ENCODE results near the gene SDC4.

Gene SDC4

DNA sequence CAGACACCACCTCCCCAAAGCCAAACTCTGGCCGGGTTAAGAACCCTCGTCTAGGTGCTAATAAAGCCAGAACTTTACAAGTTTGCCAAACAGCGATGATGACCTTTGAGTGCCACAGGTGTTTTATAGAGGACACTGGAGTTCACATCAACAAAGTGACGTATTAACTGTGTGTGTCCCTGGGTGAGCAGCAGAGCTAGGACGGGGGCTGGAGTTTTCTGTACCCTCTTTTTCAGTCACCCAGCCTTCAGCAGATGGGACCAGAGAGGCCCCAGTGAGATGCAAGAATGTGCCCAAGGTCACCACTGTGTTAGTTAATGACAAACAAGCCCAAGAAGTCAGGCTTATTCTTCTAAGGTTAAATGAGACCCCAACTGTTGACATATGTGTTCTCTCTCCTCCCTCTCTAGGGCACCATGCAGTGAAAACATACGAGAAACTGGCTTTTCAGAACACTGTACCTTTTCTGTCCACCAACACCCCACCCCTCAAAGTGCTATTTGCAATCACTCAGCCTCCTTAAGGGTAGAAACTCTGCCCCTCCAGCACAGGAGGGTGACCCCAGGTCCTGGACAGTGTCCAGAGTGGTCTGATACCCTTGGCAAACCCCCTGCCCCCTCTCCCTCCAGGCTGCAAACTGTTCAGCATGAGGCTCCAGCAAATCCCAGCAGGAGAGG, 5.2 kb downstream of the SDC4 start:
- DNase-seq: no peak

DNA sequence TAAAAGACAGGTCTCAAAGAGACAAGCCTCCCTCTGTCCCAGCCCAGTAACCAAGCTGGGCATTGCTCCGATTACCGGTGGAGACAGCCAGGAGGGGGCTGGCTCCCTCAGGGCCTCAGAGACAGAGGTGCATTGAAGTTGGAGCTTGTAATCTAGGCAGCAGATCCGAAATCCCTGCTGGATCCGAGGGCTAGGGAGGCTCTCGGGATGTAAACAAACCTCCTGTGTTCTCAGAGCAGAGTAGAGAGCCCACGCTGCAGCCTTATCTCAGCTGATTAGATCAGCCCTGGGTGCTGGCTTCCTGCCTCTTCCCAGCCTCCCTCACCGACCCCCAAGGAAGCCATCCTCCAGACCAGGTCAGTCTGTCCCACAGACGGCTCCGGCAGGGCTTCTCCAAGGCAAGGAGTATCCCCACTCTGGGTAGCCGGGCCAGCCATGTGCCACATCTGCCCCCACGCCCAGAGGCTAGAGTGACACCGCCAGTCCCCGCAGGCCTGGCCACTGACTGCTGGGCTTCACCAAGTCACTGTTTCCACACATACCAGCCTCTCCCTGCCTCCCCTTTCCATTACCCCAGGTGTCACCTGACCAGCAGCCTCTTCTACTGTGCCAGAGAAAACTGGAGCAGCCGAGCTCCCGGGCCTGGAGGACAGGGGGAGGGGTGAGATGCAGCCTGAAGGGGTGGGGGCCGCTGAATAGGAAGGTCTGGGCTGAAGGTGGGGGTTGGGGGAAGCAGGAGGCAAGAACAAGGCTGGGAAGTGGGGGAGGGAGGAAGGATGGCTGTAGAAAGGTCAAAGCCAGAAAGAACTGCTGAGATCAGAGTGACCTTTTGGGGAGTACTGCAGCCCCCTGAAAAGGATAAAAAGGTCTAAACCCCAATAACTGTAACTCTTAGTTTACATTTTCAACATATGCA, 6.0 kb downstream of the SDC4 start:
- DNase-seq: peak; percentile 23 to 46

DNA sequence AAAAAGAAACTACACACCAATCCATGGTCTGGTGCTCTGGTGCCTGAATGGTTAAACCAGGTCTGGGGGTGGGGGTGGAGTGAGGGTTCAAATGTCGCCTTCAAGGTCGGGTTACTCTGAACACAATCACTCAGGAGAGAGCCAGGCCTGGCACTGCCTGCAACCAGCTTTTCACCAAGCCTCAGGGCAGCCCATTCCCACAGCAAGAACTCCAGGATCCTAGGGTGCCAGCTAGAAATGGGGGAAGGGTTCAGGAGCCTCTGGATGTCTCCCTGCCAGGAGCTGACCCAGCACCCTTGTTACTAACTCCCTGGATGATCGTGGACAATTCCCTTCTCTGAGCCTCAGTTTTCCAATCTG, 6.7 kb downstream of the SDC4 start:
- DNase-seq: no peak

DNA sequence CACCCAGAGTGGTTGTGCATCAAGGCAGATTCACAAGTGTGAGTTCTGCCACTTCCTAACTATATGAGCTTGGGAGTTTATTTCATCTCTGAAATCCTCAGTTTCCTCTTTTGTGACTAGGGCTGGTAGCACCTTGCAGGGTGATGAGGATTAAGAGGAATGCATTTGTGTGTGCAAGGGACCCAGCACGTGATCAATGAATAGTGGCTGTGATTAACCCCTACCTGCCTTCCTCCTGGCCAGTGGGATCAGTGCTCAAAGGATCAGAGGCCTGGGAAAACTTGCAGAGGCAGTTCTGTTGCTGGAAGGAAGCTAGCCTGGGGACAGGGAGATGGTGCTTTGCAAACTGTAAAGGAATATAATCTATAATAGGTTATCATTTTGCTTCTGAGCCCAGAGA, 7.3 kb downstream of the SDC4 start:
- DNase-seq: no peak

DNA sequence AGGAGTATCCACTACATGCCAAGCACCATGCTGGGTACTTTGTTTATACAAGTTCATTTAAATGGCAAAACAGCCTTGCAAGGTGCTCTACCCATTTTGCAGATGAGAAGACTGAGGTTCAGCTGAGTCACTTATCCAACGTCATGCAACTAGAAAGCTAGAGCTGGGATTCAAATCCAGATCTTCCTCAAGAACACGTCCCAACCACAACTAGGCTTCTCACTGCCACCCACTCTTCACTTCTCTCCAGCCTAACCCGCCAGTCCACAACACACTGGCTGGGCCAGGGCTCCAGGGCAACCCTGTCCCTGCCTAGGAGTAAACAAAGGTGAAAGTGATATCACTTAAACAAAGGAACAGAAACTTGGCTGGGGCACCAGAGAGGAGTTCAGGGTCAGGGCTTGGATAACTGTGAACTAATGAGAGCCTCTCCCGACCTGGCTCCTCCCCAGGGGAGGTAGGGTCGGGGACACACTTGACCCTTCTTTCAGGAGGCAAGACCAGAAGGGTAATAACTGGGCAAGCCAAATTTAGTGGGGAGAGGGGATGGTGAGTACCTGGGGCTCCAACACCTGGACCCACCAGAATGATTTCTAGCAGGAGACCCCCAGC, 7.9 kb downstream of the SDC4 start:
- no peak for DNase-seq

DNA sequence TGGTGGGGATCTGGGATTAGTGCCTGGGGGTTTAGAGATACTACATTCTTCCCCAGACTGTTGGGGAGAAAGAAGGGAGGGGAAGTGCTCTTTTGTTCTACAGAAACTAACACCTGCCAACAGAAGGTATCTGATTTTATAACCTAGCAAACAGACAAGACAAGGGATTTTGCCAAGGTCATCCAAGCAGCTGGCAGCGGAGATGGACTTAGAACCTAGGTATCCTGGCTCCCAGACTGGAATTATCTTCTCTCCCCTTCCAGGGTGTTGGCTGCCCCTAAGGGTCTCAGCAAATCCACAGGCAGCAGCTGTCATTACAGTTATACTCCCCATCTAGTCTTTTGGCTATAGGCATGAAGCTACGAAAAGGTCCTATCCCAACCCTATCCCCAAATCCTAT, 8.4 kb downstream of the SDC4 start:
- no peak for DNase-seq

DNA sequence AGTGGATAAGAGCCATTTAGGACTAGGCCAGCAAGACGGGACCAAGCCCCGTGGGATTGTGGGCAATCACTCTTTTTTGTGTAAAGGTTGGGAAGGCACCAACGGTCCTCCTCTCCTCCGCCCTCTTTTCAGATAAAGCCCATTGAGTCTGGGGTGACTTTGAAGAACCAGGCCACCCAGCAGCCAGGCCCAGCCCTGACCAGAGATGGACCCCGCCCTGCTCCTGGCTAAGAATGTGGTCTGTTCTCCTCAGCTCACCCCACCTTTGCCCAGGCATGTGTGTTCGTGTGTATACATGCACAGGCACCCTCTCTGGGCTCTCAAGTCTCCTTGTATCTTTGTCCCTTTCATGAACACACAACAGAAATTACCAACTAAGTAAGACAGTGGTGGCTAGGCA, 9.1 kb downstream of the SDC4 start:
- DNase-seq: no peak

DNA sequence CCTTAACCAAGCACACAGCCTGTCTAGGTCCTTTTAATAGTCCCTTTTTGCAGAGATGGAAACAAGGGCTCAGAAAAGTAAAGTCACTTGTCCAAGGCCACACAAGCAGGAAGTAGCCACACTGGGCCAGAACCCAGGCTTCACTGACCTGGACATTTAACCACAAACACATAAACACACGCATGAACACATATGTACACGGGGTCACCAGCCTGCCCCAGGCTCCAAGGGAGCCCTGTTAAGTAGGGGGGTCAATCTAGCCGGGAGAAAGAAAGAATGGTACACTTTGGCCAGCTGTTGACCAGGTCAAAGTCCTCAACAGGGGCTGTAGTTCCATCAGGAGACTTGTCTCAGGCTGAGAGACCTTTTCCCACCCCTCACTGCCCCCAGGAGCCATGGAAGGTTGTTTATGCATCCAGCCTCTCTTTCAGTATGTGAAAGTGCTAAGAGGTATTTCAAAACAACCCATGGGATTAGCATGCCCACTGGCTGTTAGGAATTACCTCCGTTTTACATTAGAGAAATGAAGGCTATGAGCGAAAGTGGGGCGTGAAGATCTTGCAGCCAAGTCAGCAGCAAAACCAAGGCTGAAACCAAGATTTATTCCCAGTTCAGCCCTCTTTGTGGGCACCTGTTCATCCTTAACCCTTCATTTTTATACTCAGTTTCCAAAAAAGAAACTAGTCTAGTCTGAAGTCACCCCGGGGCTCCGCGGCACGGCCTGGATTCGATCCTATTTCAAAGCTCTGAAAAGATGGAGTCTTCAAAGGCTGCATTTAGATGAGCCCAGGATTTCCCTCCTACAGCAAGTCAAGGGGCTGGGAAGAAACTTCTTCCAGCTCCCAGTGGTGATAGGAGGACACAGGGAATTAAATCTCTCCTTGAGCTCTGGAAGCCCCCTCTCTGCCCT, 9.8 kb downstream of the SDC4 start:
- DNase-seq: no peak

DNA sequence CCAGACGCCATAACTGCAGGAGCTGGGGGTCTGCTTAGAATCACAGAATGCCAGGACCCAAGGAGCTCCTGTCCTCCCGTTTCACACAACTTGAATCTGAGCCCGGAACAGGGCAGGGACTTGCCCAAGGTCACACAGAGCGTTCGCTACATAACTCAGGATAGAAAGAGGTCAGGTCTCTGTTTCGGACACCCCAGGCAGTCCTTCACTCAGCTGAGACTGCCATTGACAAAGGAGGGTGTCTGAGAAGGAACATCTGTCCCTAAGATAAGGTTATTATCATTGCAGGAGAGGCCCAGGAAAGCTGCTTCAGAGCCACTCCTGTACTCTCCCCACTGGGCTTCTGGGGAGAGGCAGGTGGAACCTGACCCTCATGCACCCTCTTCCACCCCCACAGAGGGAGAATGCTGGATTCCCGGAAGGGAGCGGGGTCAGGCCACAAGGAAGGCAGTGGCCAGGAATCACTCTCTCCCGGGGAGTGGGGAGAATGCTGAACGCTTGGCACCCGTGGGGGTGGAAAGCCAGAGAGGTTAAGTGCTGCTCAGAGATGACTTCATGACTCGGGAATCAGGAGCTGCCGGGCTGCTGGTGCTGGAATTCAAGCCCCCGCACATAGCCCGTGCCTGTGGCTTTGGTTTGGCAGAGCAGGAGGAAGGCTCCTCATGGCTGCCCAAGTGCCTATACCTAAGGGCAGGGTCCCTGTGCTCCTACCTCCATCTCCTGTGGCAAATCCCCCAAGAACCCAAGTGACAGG, 10.7 kb downstream of the SDC4 start:
- DNase-seq: no peak

DNA sequence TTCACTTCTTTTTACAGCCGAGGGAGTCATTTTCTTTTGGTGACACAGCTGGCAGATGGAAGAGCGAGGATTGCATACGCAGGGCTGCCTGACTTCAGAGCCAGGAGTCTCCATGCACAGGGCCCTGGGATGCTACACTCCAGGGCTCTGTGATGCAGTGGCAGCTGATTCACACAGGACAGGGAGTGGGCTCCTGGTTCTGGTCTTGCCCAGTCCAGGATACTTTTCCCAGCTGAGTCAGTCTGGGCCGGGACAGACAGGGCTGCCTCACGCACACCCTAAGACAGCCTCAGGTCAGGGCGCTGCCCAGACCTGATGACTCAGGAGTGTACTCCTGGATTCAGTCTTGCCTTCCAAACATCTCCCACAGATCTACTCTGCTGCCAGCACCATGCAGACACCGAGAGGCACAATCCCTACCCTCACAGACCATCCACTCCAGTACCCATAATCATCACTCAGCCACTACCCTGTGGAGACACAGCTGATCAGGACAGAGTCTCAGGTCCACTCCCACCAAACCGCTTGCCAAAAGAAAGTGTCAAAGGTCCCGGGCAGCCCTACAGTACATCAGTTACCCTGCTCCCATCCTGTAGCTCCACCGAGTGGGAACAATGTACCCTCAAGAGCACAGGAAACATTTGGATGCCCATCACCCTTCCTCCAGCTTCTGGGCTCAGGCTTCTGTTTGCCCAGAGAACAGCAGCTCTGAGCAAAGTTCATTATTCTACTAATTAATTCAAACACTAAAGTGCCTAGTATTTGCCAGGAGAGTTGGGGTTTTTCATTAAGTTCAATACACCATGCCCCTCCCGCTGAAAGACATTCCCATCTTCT, 11.5 kb downstream of the SDC4 start:
- no peak for DNase-seq

DNA sequence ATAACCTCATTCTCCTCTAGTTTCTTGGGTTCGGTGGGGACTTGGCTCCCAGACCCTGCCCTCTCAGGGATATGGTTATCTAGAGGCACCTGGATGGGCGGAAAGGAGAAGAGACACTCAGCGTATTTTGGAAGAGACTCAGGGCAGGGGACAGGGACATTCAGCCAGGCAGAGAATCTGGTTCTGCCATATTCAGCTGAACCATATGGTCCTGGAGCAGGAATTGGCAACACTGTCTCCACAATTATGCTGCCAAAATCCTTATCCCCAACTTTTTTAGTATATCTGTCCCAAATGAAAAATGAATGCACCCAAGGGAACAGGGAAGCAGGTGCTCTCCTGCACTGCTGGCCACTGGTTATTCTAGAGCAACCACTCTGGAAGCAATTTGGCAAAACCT, 17.7 kb downstream of the SDC4 start:
- DNase-seq: no peak

DNA sequence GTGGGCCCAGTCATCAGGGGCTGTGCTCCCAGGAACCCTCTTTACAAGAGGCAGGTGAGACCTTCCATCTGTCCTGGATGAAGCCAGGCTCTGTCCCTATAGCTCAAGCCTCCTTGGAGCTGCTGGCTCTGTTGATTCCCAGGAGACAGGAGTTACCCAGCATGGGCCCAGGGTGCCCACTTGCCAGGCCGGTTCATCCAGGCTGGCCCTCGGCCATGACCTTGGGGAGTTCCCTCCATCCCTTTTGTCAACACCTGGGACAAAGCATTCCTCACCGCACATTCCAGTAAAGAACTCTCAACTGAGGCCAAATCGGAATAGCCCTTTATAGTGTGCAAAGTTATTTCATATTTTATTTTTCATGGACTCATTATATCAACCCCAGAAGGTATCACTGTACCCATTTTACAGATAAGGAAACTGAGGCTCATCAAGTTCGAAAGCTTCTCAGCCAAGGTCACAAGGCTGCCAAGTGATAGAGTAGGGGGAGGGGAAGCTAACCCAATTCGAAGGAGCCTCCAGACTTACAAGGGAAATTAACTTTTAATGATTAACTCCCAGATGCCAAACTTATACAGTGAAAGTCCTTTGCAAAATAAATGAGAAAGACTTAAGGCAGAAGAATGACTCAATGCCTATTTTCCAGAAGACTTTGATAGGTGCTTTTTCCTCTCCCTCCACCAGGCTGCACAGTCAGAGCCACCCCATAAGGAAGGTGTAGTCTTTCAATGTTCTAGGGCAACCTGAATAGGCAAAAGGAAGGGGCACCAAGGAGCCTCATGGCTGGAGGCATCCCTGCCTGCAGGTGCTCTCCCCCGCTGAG, 18.5 kb downstream of the SDC4 start:
- no peak for DNase-seq

DNA sequence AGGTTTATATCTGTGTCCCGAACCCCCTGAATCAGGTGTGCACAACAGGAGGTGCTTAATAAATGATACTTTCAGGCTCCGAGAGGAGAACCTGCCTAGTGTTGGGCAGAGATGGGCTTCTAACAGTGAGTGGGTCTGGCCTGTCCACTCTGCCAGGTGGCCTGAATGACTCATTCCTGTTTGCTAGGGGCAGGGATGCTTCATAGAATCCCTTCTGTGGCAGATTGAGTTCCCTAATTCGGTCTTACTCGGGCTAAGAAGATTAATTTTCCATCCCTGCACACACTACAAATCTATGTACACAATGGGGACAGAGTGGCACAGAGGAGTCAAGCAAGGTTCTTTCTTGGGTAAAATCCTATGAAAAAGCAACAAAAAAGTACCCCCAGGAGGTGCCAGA, 19.8 kb downstream of the SDC4 start:
- no peak for DNase-seq

DNA sequence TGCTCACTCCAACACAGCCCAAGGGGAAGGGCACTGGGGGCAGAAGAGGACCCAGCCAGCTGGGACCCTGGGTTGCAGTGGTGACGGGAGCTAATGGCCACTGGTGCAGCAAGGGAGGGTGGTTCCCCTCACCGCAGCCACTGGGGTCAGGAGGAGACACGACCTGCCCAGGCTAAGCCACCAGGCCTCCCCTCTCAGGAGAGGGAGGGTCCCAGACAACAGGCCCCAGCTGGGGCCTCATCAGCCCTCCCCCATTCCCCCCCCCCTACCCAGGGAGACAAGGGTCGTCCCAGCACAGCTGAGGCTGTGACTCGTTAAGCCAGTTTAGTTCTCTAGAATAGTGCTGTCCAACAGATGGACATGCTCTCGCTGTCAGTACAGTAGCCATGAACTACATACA, 22.9 kb downstream of the SDC4 start:
- DNase-seq: no peak

DNA sequence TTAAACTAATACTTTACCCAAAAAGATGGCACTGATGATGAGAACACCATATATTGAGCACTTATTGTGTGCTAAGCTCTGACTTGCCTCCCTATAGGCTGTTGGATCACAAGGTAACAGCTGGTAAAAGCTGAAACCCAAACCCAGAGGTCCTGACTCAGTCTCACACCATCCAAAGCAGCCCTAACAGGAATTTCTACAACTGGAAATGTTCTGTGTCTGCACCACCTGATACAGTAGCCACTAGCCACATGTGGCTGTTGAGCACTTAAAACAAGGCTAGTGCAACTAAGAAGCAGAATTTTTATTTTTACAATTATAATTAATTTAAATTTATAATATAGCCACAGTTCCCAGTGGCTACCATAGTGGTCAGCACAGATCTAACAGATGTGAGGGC, 24.5 kb downstream of the SDC4 start:
- DNase-seq: no peak

DNA sequence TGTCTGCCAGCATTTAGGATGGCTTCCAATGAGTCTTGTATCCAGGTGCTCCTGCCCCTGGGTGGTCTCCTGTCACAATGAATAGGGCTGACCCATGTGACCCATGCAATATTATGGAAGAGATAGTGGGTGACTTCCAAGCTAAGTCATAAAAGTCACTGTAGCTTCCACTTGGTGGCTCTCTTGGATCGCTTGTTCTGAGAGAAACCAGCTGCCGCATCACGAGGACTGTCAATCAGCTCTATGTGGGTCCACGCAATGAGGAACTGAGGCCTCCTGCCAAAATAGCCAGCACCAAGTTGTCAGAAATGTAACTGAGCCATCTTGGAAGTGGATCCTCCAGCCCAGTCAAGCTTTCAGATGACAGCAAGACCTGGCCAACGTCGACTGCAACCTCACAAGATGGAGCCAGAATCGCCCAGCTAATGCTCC, 25.3 kb downstream of the SDC4 start:
- peak; percentile 51 to 61 for DNase-seq

DNA sequence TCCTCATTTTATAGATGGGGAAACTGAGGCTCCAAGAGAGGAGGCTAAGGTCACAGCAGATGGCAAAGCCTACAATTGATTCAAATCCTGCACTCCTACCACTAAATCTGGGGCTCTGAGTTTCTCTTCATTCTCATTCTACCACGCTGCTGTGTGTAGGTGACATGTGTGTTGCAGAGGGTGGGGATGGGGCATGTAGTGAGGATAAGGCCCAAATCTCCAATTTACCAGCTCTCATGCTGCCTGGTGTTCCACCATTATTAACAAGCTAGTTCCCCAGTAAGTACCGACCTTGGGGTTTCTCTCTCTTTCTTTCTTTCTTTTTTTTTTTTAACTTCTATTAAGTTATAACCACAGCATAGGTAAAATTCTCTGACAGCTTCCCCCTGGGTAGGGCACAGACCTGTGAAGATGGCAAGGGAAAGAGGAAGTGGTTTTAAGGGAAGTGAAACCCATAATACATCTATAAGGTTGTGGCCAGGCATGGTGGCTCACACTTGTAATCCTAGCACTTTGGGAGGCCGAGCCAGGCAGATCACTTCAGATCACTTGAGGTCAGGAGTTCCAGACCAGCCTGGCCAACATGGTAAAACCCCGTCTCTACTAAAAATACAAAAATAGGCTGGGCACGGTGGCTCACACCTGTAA, 27.2 kb downstream of the SDC4 start:
- DNase-seq: no peak

DNA sequence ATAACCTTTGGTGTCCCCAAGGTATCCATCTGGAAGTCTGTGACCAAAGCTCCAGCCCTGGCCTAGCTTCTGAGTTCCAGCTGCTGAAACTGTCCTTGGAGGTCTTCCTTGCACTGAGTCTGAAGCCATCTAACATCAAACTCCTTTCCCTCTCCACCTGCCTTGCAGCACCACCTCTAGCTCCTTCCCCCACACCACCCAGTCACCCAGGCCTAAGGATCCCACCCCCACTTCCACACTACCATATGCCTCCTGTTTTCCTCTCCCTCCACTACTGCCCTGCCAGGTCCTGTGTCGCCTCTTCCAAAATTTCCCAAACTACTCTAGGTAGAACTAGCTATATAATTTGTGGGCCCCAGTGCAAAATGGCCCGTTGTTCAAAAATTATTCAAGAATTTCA, 29.3 kb downstream of the SDC4 start:
- DNase-seq: no peak

DNA sequence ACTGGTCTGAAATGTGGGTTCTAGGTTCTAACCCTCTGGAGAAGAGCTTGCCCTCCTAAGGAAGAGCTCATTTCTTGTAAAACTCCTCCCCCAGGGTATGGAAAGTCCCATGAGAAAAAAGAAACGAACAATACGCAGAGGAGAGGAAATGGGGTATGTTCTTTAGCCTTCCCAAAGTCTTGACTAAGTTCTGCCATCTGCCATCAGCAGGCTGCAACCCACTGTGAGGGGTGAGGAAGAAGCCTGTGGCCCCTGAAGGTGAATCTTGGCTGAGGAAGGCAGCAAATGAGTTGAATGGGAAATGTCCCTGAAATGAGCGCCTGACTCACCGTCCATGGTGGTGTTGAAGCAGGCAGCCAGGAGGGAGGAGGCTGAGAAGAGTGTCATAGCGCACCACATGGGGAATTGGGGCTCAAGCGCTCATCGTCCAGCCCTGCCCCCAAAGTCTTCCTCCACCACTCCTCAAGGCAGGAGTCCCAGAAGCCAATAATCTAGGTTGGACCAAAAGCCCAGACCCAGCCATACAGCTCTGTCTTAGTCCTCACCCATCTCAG, 29.8 kb downstream of the SDC4 start:
- DNase-seq: no peak

Data from hippocampal formation (tissue), 2 donors.